WTC11 (cell line): Measurements from ENCODE around the gene NLGN1.

Source experiments
- MAX ChIP-seq: sonication (generic); formaldehyde crosslinking; IDR thresholded peaks from 2 replicates; pipeline ENCODE4 v1.8.0; 2022; ENCODE audit warnings: mild to moderate bottlenecking, missing genetic modification reagents
- MXD4 ChIP-seq: fragments of 250-450 bp; sonication (Bioruptor Pico); IDR thresholded peaks from 2 replicates; pipeline ENCODE4 v1.8.0; 2021; ENCODE audit warnings: mild to moderate bottlenecking, moderate library complexity, borderline replicate concordance
- SOX15 ChIP-seq: fragments of 250-450 bp; sonication (Bioruptor Pico); IDR thresholded peaks from 2 replicates; pipeline ENCODE4 v1.9.0; 2021; ENCODE audit warnings: mild to moderate bottlenecking
- TF ChIP-seq, protein P1 (sequence below): fragments of 200-600 bp; IDR thresholded peaks from 2 replicates; pipeline ENCODE4 v1.8.0; 2022; ENCODE audit warnings: antibody characterized with exemption

GRCh38 chr3:173567997-173568396, 170.5 kb downstream of the NLGN1 start:
- TF ChIP-seq, protein P1, sequence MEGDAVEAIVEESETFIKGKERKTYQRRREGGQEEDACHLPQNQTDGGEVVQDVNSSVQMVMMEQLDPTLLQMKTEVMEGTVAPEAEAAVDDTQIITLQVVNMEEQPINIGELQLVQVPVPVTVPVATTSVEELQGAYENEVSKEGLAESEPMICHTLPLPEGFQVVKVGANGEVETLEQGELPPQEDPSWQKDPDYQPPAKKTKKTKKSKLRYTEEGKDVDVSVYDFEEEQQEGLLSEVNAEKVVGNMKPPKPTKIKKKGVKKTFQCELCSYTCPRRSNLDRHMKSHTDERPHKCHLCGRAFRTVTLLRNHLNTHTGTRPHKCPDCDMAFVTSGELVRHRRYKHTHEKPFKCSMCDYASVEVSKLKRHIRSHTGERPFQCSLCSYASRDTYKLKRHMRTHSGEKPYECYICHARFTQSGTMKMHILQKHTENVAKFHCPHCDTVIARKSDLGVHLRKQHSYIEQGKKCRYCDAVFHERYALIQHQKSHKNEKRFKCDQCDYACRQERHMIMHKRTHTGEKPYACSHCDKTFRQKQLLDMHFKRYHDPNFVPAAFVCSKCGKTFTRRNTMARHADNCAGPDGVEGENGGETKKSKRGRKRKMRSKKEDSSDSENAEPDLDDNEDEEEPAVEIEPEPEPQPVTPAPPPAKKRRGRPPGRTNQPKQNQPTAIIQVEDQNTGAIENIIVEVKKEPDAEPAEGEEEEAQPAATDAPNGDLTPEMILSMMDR, result no peak
- TF ChIP-seq MAX (CRISPR knock-in tag) (no peak), SOX15 (CRISPR knock-in tag) (no peak), MXD4 (CRISPR knock-in tag) (no peak)
